ENCODE results near the gene CA14.

DNA sequence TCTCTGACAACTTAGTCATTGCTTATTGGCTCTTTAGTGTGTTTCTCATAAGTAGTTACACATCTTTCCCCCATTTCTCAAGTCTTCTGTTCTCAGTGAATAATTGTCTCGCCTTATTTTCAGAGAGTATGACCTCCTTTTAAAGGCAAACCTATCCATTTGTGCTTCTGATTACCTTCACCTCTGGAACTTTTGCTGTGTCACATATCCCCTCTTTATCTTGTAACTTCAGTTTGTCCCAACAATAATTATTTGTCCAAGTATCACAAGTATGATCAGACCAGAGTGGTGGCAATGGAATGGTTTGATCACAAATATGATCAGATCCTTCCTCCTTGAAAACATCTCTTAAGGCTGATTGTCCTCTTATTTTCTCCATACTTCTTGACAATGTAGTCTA lies 30.8 kb downstream of the CA14 start:
- TF ChIP-seq, protein P1, sequence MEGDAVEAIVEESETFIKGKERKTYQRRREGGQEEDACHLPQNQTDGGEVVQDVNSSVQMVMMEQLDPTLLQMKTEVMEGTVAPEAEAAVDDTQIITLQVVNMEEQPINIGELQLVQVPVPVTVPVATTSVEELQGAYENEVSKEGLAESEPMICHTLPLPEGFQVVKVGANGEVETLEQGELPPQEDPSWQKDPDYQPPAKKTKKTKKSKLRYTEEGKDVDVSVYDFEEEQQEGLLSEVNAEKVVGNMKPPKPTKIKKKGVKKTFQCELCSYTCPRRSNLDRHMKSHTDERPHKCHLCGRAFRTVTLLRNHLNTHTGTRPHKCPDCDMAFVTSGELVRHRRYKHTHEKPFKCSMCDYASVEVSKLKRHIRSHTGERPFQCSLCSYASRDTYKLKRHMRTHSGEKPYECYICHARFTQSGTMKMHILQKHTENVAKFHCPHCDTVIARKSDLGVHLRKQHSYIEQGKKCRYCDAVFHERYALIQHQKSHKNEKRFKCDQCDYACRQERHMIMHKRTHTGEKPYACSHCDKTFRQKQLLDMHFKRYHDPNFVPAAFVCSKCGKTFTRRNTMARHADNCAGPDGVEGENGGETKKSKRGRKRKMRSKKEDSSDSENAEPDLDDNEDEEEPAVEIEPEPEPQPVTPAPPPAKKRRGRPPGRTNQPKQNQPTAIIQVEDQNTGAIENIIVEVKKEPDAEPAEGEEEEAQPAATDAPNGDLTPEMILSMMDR (IDR thresholded peaks at IDR 0.05; ENCODE audit: low read length), result no peak
- TF ChIP-seq EZH2 (IDR thresholded peaks at IDR 0.05; ENCODE audit: borderline replicate concordance, low read length), result no peak
